ENCODE data around the gene PPP3CA. TPM values are rescaled to one million over a fixed set of nuclear protein-coding genes. Genes with fewer than 3 reads are reported as not detected.

The PPP3CA gene
- total RNA-seq, 2 experiments from 2014 or later, result 12.9 to 13.8 TPM

DNA sequence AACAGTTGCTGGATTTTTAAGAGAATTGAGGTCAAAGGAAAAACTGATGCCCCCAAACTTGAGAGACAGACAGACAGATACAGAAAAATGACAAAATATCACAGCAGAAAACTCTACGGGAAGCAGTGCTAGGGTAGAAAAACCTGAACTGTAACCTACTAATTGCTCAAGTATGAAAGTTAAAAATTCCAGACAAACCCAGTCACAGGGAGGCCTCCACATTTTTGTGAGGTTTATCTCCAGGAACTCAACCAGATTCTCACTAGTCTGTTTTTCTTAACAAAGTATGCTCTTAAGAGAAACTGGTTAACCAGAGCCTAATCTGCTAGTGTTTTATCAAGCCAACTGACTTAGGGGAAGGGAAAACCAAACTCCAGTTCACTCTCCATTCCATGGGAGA is 19.9 kb upstream of the PPP3CA start:
- Histone ChIP-seq H3K27ac (ENCODE audit: low read depth in 1 of 2, low read length in 2 of 2) (no peak overlapping the region), H3K4me1 (ENCODE audit: insufficient read depth, low read length) (no peaks in the 10 kb centered on the region), H3K27me3 (ENCODE audit: control insufficient read depth in 1 of 2, insufficient read depth in 2 of 2, low read length in 2 of 2) (peaks cover 0 to 3% of the 10 kb centered on the region in 2 experiments), H3K36me3 (ENCODE audit: insufficient read depth, low read length) (no peaks in the 10 kb centered on the region), H3K4me3 (ENCODE audit: low read length) (no peak overlapping the region), H3K9me3 (ENCODE audit: control insufficient read depth in 1 of 2, insufficient read depth in 1 of 2, low read length in 2 of 2) (peaks cover 0 to 6% of the 10 kb centered on the region in 2 experiments)
- Mint-ChIP-seq H3K36me3 (ENCODE audit: low read depth) (no peaks in the 10 kb centered on the region), H3K27ac (no peak overlapping the region), H3K27me3 (peaks cover 31% of the 10 kb centered on the region), H3K9me3 (no peaks in the 10 kb centered on the region), H3K4me3 (no peak overlapping the region), H3K4me1 (ENCODE audit: low read depth) (no peaks in the 10 kb centered on the region)
- ChIA-PET POLR2A (no interaction called here), CTCF (interaction anchor here (1.0 kb wide), 1 partner anchor 34 kb away, joined by 3 read pairs; no protein-coding TSS in a partner anchor)
- ATAC-seq (ENCODE audit: poor library complexity) (no peak), DNase-seq (no peak)
- intact Hi-C loops (cut with DNase I, micrococcal nuclease), result no loop called here
- no peak for TF ChIP-seq CTCF (IDR thresholded peaks at IDR 0.05)

DNA sequence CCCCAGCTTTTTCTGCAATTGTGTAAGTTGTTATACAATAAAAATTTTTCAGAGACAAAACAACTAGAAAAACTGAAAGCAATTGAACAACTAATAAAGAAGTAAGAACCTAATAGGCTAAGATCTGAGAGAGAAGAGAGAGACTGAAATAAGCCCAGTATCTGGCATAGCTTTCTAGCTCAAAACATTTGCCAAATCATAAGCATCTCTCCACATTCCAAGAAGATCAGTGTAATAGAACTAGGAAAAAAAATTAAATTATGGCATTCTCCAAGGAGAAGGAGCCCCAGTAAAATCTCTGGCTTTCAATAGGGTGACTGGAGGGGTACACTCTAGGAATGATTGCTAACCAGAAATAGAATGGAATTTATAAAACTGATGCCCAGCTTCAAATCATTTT is 19.0 kb upstream of the PPP3CA start:
- H3K27ac Mint-ChIP-seq, result no peak overlapping the region
- ATAC-seq (ENCODE audit: poor library complexity) (no peak), DNase-seq (no peak)
- Histone ChIP-seq H3K27ac (ENCODE audit: low read depth in 1 of 2, low read length in 2 of 2) (no peak overlapping the region), H3K36me3 (ENCODE audit: insufficient read depth, low read length) (no peaks in the 10 kb centered on the region), H3K27me3 (ENCODE audit: control insufficient read depth in 1 of 2, insufficient read depth in 2 of 2, low read length in 2 of 2) (peaks cover 0 to 3% of the 10 kb centered on the region in 2 experiments), H3K9me3 (ENCODE audit: control insufficient read depth in 1 of 2, insufficient read depth in 1 of 2, low read length in 2 of 2) (peaks cover 0 to 6% of the 10 kb centered on the region in 2 experiments), H3K4me3 (ENCODE audit: low read length) (no peak overlapping the region), H3K4me1 (ENCODE audit: insufficient read depth, low read length) (no peaks in the 10 kb centered on the region)
- TF ChIP-seq CTCF (IDR thresholded peaks at IDR 0.05), result no peak
- no peaks in the 10 kb centered on the region for H3K36me3 Mint-ChIP-seq (ENCODE audit: low read depth)
- H3K9me3 Mint-ChIP-seq, result no peaks in the 10 kb centered on the region
- ChIA-PET CTCF (interaction anchor here (1.0 to 1.2 kb wide), 2 partner anchors 24 to 33 kb away, joined by 3 read pairs; no protein-coding TSS in a partner anchor), POLR2A (interaction anchor here (1.1 kb wide), 1 partner anchor 19 kb away, joined by 3 read pairs; the partner anchor contains the start of gene PPP3CA)
- H3K4me3 Mint-ChIP-seq, result no peak overlapping the region
- H3K4me1 Mint-ChIP-seq (ENCODE audit: low read depth), result no peaks in the 10 kb centered on the region
- intact Hi-C loops (cut with DNase I, micrococcal nuclease), result no loop called here
- H3K27me3 Mint-ChIP-seq, result peaks cover 28% of the 10 kb centered on the region

- Mint-ChIP-seq H3K36me3 (ENCODE audit: low read depth) (no peaks in the 10 kb centered on the region), H3K9me3 (no peaks in the 10 kb centered on the region), H3K4me1 (ENCODE audit: low read depth) (no peaks in the 10 kb centered on the region), H3K27ac (no peak overlapping the region), H3K4me3 (no peak overlapping the region), H3K27me3 (peaks cover 53% of the 10 kb centered on the region)
- H3K4me3 ChIP-seq (ENCODE audit: low read length), result no peak overlapping the region
- DNase-seq, result no peak
- ATAC-seq (ENCODE audit: poor library complexity), result no peak
- TF ChIP-seq CTCF (IDR thresholded peaks at IDR 0.05), result no peak
- intact Hi-C loops (cut with DNase I, micrococcal nuclease), result loop anchor here in 1 of 2 experiments (5.0 kb wide), 1 partner anchor 1270 kb away; no protein-coding TSS in a partner anchor
- no peaks in the 10 kb centered on the region for H3K4me1 ChIP-seq (ENCODE audit: insufficient read depth, low read length)
- no peaks in the 10 kb centered on the region for H3K9me3 ChIP-seq (ENCODE audit: control insufficient read depth in 1 of 2, insufficient read depth in 1 of 2, low read length in 2 of 2)
- POLR2A ChIA-PET, result no interaction called here
- H3K36me3 ChIP-seq (ENCODE audit: insufficient read depth, low read length), result no peaks in the 10 kb centered on the region
- H3K27me3 ChIP-seq (ENCODE audit: control insufficient read depth in 1 of 2, insufficient read depth in 2 of 2, low read length in 2 of 2), result no peaks in the 10 kb centered on the region
- H3K27ac ChIP-seq (ENCODE audit: low read depth in 1 of 2, low read length in 2 of 2), result no peak overlapping the region
- CTCF ChIA-PET, result no interaction called here
Observed at GRCh38 chr4:101357751-101358150, 10.4 kb upstream of the PPP3CA start.

Data from CD4-positive, alpha-beta T cell (primary cell).